GM12872 (cell line): ENCODE measurements around the gene ADAMTS14.

Experiments
- TF ChIP-seq, protein P1 (sequence below): IDR thresholded peaks from 3 replicates; pipeline ENCODE4 v1.5.1; 2011; ENCODE audit warnings: low read depth, mild to moderate bottlenecking, low read length, moderate library complexity; ENCODE audit not compliant: insufficient read depth

Gene ADAMTS14

DNA sequence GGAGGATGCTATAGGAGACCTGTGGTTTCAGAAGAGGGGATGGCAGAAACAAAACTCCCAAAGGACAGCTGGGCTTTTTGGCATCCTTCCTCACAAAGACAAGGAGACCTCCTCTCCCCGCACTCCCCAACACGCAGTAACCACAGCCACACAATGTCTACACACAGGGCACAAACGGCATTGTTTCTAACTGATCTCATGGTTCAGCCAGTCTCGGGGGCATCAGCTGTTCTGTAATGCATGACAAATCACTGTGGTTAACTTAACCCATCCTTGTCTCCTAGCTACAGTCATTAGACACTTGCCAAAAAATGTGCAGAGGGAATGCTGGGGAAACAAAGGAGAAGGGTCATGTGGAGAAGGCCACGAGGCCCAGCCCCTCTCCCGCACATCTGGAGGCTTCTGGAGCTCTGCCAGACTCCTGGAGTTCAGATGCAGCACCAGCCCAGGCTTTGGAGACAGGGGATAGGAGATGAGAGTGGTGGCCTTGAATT lies 7.6 kb upstream of the ADAMTS14 start:
- TF ChIP-seq, protein P1, sequence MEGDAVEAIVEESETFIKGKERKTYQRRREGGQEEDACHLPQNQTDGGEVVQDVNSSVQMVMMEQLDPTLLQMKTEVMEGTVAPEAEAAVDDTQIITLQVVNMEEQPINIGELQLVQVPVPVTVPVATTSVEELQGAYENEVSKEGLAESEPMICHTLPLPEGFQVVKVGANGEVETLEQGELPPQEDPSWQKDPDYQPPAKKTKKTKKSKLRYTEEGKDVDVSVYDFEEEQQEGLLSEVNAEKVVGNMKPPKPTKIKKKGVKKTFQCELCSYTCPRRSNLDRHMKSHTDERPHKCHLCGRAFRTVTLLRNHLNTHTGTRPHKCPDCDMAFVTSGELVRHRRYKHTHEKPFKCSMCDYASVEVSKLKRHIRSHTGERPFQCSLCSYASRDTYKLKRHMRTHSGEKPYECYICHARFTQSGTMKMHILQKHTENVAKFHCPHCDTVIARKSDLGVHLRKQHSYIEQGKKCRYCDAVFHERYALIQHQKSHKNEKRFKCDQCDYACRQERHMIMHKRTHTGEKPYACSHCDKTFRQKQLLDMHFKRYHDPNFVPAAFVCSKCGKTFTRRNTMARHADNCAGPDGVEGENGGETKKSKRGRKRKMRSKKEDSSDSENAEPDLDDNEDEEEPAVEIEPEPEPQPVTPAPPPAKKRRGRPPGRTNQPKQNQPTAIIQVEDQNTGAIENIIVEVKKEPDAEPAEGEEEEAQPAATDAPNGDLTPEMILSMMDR, result no peak

DNA sequence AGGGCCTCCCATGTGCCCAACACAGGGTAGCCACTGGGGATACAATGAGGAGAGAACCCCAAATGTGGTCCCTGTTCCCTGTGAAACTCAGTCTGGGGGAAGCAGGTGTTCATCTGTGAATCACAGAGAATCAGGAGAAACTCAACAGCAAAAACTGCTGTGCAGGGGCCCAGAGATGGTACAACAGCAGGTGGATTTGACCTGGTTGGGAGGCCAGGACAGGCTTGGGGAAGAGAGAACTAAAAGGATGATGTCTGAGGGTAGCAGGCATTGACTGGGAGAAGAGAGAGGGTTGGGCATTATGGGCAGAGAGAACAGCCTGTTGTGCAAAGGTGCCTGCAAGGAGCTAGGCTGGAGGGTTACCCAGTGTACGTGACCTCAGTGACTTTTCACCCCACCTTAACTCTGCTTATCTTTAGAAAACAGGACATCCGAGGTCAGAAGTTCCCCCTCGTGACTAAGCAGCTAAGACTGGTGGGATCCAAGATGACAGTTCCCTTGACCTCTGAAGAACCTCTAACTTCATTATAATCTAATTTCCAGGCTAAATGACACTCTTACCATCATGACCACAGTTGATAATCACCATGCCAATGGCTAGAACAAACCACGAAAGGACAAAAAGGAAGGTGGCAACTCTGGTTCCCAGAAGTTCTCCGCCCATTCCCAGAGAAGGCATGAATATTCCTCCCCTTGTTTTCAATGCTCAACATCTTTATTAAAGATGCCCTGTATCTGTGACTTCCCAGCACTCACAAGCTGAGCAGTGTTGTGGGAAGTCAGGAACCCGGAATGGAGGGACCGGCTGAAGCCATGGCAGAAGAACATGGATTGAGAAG lies 5.1 kb upstream of the ADAMTS14 start:
- TF ChIP-seq, protein P1, result no peak

DNA sequence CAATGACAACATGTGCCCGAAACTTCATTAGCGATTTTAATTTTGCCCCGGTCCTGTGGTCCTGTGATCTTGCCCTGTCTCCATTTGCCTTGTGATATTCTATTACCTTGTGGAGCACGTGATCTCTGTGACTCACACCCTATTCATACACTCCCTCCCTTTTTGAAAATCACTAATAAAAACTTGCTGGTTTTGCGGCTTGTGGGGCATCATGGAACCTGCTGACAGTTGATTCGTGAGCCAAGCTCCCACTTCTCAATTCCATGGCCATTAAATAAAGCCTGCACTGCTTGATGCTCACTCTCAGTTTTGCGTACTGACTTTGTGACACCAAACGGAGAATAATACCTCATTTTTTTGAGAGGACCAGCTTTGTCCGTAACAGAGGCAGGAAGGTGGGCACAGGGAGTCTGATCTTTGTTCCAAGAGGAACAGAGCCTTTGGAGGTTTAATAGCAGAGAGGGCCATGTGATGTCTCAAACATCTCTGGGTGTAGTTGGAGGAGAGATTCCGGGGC lies 3.8 kb upstream of the ADAMTS14 start:
- TF ChIP-seq, protein P1, result no peak

DNA sequence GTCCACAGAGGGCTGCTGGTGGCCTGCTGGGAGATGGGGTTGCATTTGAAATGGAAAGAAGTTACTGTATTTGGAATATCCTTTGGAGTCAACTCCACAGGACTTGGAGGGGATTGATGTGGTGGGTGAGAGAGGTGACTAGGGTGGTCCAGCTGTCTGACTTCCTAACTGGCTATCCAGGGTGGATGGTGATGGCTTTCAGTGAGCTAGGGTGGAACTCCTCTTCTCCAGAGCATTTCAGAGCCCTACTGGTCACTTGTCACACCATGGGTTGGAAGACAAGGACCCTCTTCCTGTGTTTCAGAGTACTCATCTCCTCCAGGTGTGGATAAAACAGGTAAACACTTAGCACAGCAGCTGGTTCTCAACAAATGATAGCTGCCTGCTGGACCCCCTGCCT lies 3.3 kb upstream of the ADAMTS14 start:
- TF ChIP-seq, protein P1, result no peak

DNA sequence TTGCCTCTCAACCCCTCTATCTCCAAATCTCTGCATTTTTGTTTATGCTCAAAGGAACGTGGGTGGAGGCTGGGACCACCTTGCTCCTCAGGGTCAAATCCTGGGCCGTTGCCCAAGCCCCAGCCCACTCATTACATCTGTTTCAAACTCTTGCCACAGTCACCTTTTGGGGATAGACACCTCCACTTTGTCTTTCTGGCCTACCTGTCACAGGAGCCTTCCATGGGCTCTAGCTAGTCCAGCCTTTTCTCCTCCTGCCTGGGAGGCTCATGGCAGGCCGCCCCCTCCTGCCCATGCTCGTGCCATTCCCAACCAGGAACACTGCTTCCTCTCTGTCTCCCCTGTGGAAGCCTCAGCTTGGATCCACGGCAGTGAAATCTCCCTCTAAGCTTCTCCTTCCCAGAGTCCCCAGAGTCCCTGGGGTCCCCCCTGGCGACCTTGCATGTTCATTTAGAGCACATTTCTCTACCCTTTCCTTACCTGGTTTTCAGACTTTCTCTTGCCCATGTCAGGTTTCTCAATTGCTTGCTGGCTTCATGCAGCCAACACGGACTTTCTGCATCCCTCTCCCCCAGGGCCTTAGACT lies 2.5 kb upstream of the ADAMTS14 start:
- TF ChIP-seq, protein P1, result no peak

DNA sequence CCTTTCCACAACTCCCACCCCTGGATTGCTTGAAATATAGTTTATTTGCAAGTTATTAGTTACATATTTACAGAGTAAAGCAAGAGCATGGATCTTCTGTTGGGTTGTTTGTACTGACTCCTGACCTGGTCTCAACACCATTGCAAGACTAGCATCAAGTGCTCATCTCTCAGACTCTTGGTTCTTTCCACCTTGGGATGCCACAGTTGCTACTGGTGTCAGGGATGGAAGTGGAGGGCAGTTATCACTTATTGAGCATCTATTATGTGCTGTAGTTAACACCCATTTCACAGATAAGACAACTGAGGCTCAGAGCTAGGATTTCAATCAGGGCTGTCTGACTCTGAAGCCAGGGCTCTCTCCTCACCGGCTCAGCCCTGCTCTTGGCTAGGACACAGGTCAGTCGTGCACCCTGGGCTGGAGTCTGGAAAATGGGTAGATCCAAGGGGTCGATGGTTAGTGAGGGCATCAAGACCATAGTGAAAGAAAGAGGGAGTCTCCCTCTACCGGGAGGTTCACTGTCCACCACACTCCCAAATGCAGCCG lies 614 bp upstream of the ADAMTS14 start:
- TF ChIP-seq, protein P1, result no peak
